ENCODE data around the gene TAF4B.

GRCh38 chr18:26397019-26397418 is 170.8 kb downstream of the TAF4B start:
- TF ChIP-seq GATA2 (IDR thresholded peaks at IDR 0.05; ENCODE audit: low read depth, low read length) (no peak), GATA3 (IDR thresholded peaks at IDR 0.05; ENCODE audit: low read depth, low read length) (no peak)
